H1 (cell line): Measurements from ENCODE around the gene SAA2. TPM values are rescaled to one million over a fixed set of nuclear protein-coding genes. Genes with fewer than 3 reads are reported as not detected.

Source experiments
- CTCF ChIA-PET: fragments of 300-600 bp; sonication (Branson Sonifier 250); formaldehyde crosslinking; loops from one replicate; lab custom pipeline; 2021; ENCODE audit not compliant: partially characterized antibody; lab: Charles Lee
- POLR2A ChIA-PET: fragments of 300-600 bp; sonication (Branson Sonifier 250); formaldehyde crosslinking; loops from one replicate; lab custom pipeline; 2021; ENCODE audit warnings: inconsistent platforms; ENCODE audit not compliant: partially characterized antibody; lab: Charles Lee
- DNase-seq, 2 experiments: peaks; one replicate each; pipeline versions ENCODE4 v3.0.0 to v3.0.0-alpha.2; 2010 to 2022; ENCODE audit warnings: low spot score in 2 of 2, low read depth in 1 of 2, mixed read lengths in 1 of 2
- FAIRE-seq: peaks from 2 replicates; lab custom pipeline; 2011; peaks lifted over from hg19 to GRCh38; lab: Jason Lieb, UNC
- H2AFZ ChIP-seq: 2 replicates; pipeline ENCODE4 v1.8.1; 2012; ENCODE audit warnings: low read length, inconsistent platforms
- H2AK5ac ChIP-seq: 2 replicates; pipeline ENCODE4 v1.6.1; 2013; ENCODE audit warnings: low read depth, low read length
- H2BK120ac ChIP-seq: replicated peaks from 2 replicates; pipeline ENCODE3; 2013; ENCODE audit warnings: low read depth, low read length, inconsistent platforms
- H2BK12ac ChIP-seq: 2 replicates; pipeline ENCODE4 v1.6.1; 2013; ENCODE audit warnings: low read depth, low read length
- H2BK15ac ChIP-seq: 2 replicates; pipeline ENCODE4 v1.6.1; 2013; ENCODE audit warnings: low read length
- H2BK20ac ChIP-seq: 2 replicates; pipeline ENCODE4 v1.6.1; 2013; ENCODE audit warnings: low read length
- H2BK5ac ChIP-seq: 2 replicates; pipeline ENCODE4 v1.6.1; 2013; ENCODE audit warnings: low read depth, low read length
- H3K14ac ChIP-seq: 2 replicates; pipeline ENCODE4 v1.6.1; 2013; ENCODE audit warnings: inconsistent platforms; ENCODE audit not compliant: insufficient read length
- H3K18ac ChIP-seq: 2 replicates; pipeline ENCODE4 v1.6.1; 2013; ENCODE audit warnings: low read length; ENCODE audit errors: extremely low read depth
- H3K23ac ChIP-seq: 2 replicates; pipeline ENCODE4 v1.6.1; 2013; ENCODE audit warnings: inconsistent platforms; ENCODE audit not compliant: insufficient read length
- H3K23me2 ChIP-seq: 2 replicates; pipeline ENCODE4 v1.6.1; 2013; ENCODE audit warnings: low read depth, low read length
- H3K27ac ChIP-seq: 2 replicates; pipeline ENCODE4 v1.6.1; 2011; ENCODE audit warnings: low read depth, low read length, inconsistent platforms
- H3K27me3 ChIP-seq, 4 experiments: replicated peaks in 1 of 4; 1 replicate in 1 of 4; 2 replicates in 3 of 4; pipeline versions ENCODE4 v1.6.1 to v1.8.1; 2011 to 2013; ENCODE audit warnings: low read length in 3 of 4, mild to moderate bottlenecking in 3 of 4, inconsistent platforms in 2 of 4, mixed read lengths in 2 of 4, moderate library complexity in 1 of 4; ENCODE audit not compliant: control insufficient read depth in 3 of 4, insufficient read depth in 3 of 4; ENCODE audit errors: extremely low read depth in 1 of 4
- H3K36me3 ChIP-seq, 4 experiments: 2 replicates each; pipeline versions ENCODE4 v1.6.1 to v1.8.1; 2011 to 2013; ENCODE audit warnings: mild to moderate bottlenecking in 4 of 4, low read length in 3 of 4, moderate library complexity in 2 of 4, control low read depth in 1 of 4, inconsistent platforms in 1 of 4; ENCODE audit not compliant: insufficient read depth in 4 of 4, control insufficient read depth in 2 of 4
- H3K4ac ChIP-seq: replicated peaks from 2 replicates; pipeline ENCODE3; 2013; ENCODE audit warnings: low read length, low read depth, mixed read lengths, inconsistent platforms; ENCODE audit not compliant: insufficient read length
- H3K4me1 ChIP-seq, 4 experiments: replicated peaks in 1 of 4; 1 replicate in 1 of 4; 2 replicates in 3 of 4; pipeline versions ENCODE4 v1.6.1 to v1.8.1; 2011 to 2013; ENCODE audit warnings: low read length in 3 of 4, inconsistent platforms in 2 of 4, mixed read lengths in 1 of 4; ENCODE audit not compliant: insufficient read depth in 4 of 4, control insufficient read depth in 3 of 4
- H3K4me2 ChIP-seq, 2 experiments: 2 replicates each; pipeline versions ENCODE4 v1.6.1 to v1.8.1; 2011 to 2013; ENCODE audit warnings: low read depth in 2 of 2, low read length in 2 of 2, control low read depth in 1 of 2, inconsistent platforms in 1 of 2, mild to moderate bottlenecking in 1 of 2; ENCODE audit not compliant: insufficient read depth in 1 of 2
- H3K4me3 ChIP-seq, 4 experiments: fragments of 200-600, 300-600 bp in 1 of 4; sonication (generic), shearing (Covaris generic), sonication (Bioruptor Twin) in 1 of 4; 2 replicates each; pipeline versions ENCODE4 v1.5.1 to v1.8.1; 2011 to 2016; ENCODE audit warnings: low read length in 4 of 4, low read depth in 3 of 4, control low read depth in 2 of 4, inconsistent platforms in 2 of 4, mild to moderate bottlenecking in 2 of 4, mixed read lengths in 1 of 4, moderate library complexity in 1 of 4; ENCODE audit not compliant: insufficient read depth in 2 of 4; ENCODE audit errors: extremely low read depth in 1 of 4
- H3K56ac ChIP-seq: replicated peaks from 2 replicates; pipeline ENCODE3; 2013; ENCODE audit warnings: low read depth, mild to moderate bottlenecking, mixed read lengths, low read length, inconsistent platforms; ENCODE audit not compliant: insufficient read length
- H3K79me1 ChIP-seq: 2 replicates; pipeline ENCODE4 v1.6.1; 2013; ENCODE audit warnings: low read depth, low read length, control low read depth
- H3K79me2 ChIP-seq, 2 experiments: 2 replicates each; pipeline versions ENCODE4 v1.6.1 to v1.8.1; 2012 to 2013; ENCODE audit warnings: low read length in 2 of 2, mild to moderate bottlenecking in 2 of 2, inconsistent platforms in 1 of 2; ENCODE audit not compliant: insufficient read depth in 2 of 2, control insufficient read depth in 1 of 2
- H3K9ac ChIP-seq, 4 experiments: replicated peaks in 1 of 4; 1 replicate in 1 of 4; 2 replicates in 3 of 4; pipeline versions ENCODE4 v1.6.1 to v1.8.1; 2011 to 2013; ENCODE audit warnings: low read depth in 3 of 4, low read length in 3 of 4, control low read depth in 2 of 4, mild to moderate bottlenecking in 2 of 4, moderate library complexity in 2 of 4, inconsistent platforms in 1 of 4; ENCODE audit errors: extremely low read depth in 1 of 4
- H3K9me3 ChIP-seq, 2 experiments: 2 replicates each; pipeline versions ENCODE4 v1.6.1 to v1.8.1; 2012 to 2013; ENCODE audit warnings: mild to moderate bottlenecking in 2 of 2, moderate library complexity in 2 of 2, control low read depth in 1 of 2, inconsistent platforms in 1 of 2, low read depth in 1 of 2, low read length in 1 of 2, mixed read lengths in 1 of 2; ENCODE audit not compliant: insufficient read depth in 2 of 2
- H4K20me1 ChIP-seq, 2 experiments: replicated peaks in 1 of 2; 2 replicates each; pipeline versions ENCODE3 to v1.8.1; 2011 to 2013; ENCODE audit warnings: inconsistent platforms in 2 of 2, low read length in 2 of 2, mild to moderate bottlenecking in 1 of 2; ENCODE audit not compliant: insufficient read depth in 2 of 2, control insufficient read depth in 1 of 2
- H4K5ac ChIP-seq: 2 replicates; pipeline ENCODE4 v1.6.1; 2013; ENCODE audit warnings: low read length, low read depth, mixed read lengths, inconsistent platforms; ENCODE audit not compliant: insufficient read length
- H4K8ac ChIP-seq: 2 replicates; pipeline ENCODE4 v1.8.0; 2013; ENCODE audit warnings: mild to moderate bottlenecking, moderate library complexity, low read length, inconsistent platforms; ENCODE audit not compliant: insufficient read depth; ENCODE audit errors: extremely low read depth
- H4K91ac ChIP-seq: replicated peaks from 2 replicates; pipeline ENCODE3; 2013; ENCODE audit warnings: low read length, mixed read lengths, inconsistent platforms; ENCODE audit not compliant: insufficient read length
- CEBPB ChIP-seq: IDR thresholded peaks from 2 replicates; pipeline ENCODE4 v1.6.1; 2012; ENCODE audit warnings: low read depth, low read length
- CREB1 ChIP-seq: IDR thresholded peaks from 2 replicates; pipeline ENCODE4 v1.6.1; 2012; ENCODE audit warnings: inconsistent platforms
- EGR1 ChIP-seq: IDR thresholded peaks from 2 replicates; pipeline ENCODE4 v1.6.1; 2011; ENCODE audit warnings: low read depth, low read length, borderline replicate concordance
- HDAC2 ChIP-seq, 2 experiments: fragments of 300-600 bp in 1 of 2; sonication (generic) in 1 of 2; IDR thresholded peaks; 2 replicates each; pipeline ENCODE4 v1.6.1; 2011 to 2012; ENCODE audit warnings: low read depth in 2 of 2, low read length in 2 of 2, mild to moderate bottlenecking in 2 of 2, moderate library complexity in 2 of 2, borderline replicate concordance in 1 of 2, inconsistent platforms in 1 of 2
- POLR2A ChIP-seq, 2 experiments: IDR thresholded peaks; 1 replicate in 1 of 2; 2 replicates in 1 of 2; pipeline ENCODE4 v1.6.1; 2011; ENCODE audit warnings: low read depth in 2 of 2, low read length in 2 of 2, mild to moderate bottlenecking in 2 of 2; ENCODE audit errors: control extremely low read depth in 1 of 2
- SRF ChIP-seq: IDR thresholded peaks from 2 replicates; pipeline ENCODE4 v1.6.1; 2011; ENCODE audit warnings: mild to moderate bottlenecking, low read depth, low read length, moderate library complexity
- TBP ChIP-seq: IDR thresholded peaks from 2 replicates; pipeline ENCODE4 v1.6.1; 2011; ENCODE audit warnings: low read depth, low read length, improper control_type of control experiment
- TCF12 ChIP-seq: IDR thresholded peaks from 2 replicates; pipeline ENCODE4 v1.6.1; 2011; ENCODE audit warnings: low read depth, mild to moderate bottlenecking, low read length
- YY1 ChIP-seq: IDR thresholded peaks from 2 replicates; pipeline ENCODE4 v1.6.1; 2011; ENCODE audit warnings: low read depth, mild to moderate bottlenecking, low read length
- WGBS, 2 experiments: shearing (Covaris generic) in 1 of 2; methylation state at CpG; one replicate each; pipeline versions ENCODE4 v1.1.6 to v1.1.7; 2013 to 2015; ENCODE audit warnings: low lambda C conversion rate in 2 of 2, mixed read lengths in 2 of 2, inconsistent platforms in 1 of 2, low coverage in 1 of 2, missing lambda C conversion rate in 1 of 2; ENCODE audit not compliant: insufficient replicate concordance in 2 of 2, insufficient coverage in 1 of 2, insufficient read length in 1 of 2; ENCODE audit errors: extremely low coverage in 1 of 2, missing lambda C conversion rate in 1 of 2; 5-methylcytosine and 5-hydroxymethylcytosine counted together
- polyA plus RNA-seq, 7 experiments: library from polyadenylated mRNA; depleted of rRNA in 3 of 7; stranded (reverse) in 5 of 7; unstranded in 2 of 7; fragments of >200 nt in 5 of 7; fragments of 200-250 nt in 2 of 7; gene quantifications; 1 replicate in 5 of 7; 2 replicates in 1 of 7; 4 replicates in 1 of 7; pipeline versions ENCODE4 v1.2.1 to v1.2.3, GENCODE V29; 2011 to 2013; ENCODE audit warnings: missing spikeins in 2 of 7, mixed read lengths in 2 of 7
- total RNA-seq: library from RNA; stranded (reverse); fragmentation: NEBNext Ultra II Directional; extraction: Animal tissue kit (Norgen Biotek cat#: 25700); gene quantifications from 2 replicates; pipeline ENCODE4 v1.2.1, GENCODE V29; 2021
- TF ChIP-seq, protein P1 (sequence below): IDR thresholded peaks from 2 replicates; pipeline ENCODE4 v1.6.1; 2012; ENCODE audit warnings: low read length, inconsistent platforms

The SAA2 gene
- total and polyA plus RNA-seq, 2 of the 8 experiments (the other 6 are each of a cell fraction or from before 2014, with no cell fraction given): not detected

- Histone ChIP-seq H3K4me1 (no peaks in the 10 kb centered on the region), H2BK5ac (no peak overlapping the region), H3K4ac (no peak overlapping the region), H2AK5ac (no peak overlapping the region), H3K4me2 (no peak overlapping the region), H3K79me2 (no peaks in the 10 kb centered on the region), H2BK15ac (no peak overlapping the region), H3K56ac (no peak overlapping the region), H2BK120ac (no peak overlapping the region), H3K36me3 (no peaks in the 10 kb centered on the region), H4K91ac (no peak overlapping the region), H2BK12ac (no peak overlapping the region), H3K79me1 (no peaks in the 10 kb centered on the region), H3K14ac (no peak overlapping the region), H3K4me3 (no peak overlapping the region), H2BK20ac (no peak overlapping the region), H3K18ac (no peak overlapping the region), H3K9ac (no peak overlapping the region), H3K23me2 (no peaks in the 10 kb centered on the region), H3K27me3 (no peaks in the 10 kb centered on the region; a peak in 1 of 7 replicates), H3K23ac (no peak overlapping the region), H3K27ac (no peak overlapping the region), H4K20me1 (no peaks in the 10 kb centered on the region), H4K5ac (no peak overlapping the region), H2AFZ (no peak overlapping the region), H3K9me3 (no peaks in the 10 kb centered on the region), H4K8ac (no peak overlapping the region)
- ChIA-PET POLR2A (no interaction called here), CTCF (interaction anchor here (1.3 to 3.8 kb wide), 3 partner anchors 8 to 120 kb away, joined by 3 to 12 read pairs (median 6); no protein-coding TSS in a partner anchor)
- no peak for DNase-seq
- WGBS, 2 experiments: 84% methylated on average over 7 of the region's 8 CpGs; no CpG with 5 or more reads in 1 of the 2 experiments
- no peak for FAIRE-seq
- TF ChIP-seq CREB1 (no peak), EGR1 (no peak), HDAC2 (IDR thresholded peaks at IDR 0.05; ENCODE audit: borderline replicate concordance in 1 of 2, low read depth in 2 of 2, low read length in 2 of 2) (no peak), TCF12 (no peak), SRF (no peak), CEBPB (no peak), YY1 (no peak), TBP (no peak), POLR2A (IDR thresholded peaks at IDR 0.05; ENCODE audit: control extremely low read depth in 1 of 2, low read depth in 2 of 2, low read length in 2 of 2) (no peak)
- TF ChIP-seq, protein P1, sequence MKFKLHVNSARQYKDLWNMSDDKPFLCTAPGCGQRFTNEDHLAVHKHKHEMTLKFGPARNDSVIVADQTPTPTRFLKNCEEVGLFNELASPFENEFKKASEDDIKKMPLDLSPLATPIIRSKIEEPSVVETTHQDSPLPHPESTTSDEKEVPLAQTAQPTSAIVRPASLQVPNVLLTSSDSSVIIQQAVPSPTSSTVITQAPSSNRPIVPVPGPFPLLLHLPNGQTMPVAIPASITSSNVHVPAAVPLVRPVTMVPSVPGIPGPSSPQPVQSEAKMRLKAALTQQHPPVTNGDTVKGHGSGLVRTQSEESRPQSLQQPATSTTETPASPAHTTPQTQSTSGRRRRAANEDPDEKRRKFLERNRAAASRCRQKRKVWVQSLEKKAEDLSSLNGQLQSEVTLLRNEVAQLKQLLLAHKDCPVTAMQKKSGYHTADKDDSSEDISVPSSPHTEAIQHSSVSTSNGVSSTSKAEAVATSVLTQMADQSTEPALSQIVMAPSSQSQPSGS: no peak
These were observed 12.8 kb downstream of the SAA2 start for GRCh38 chr11:18235394-18236334.
